K562 (cell line): Measurements from ENCODE around the gene TMSB10. TPM values are rescaled to one million over a fixed set of nuclear protein-coding genes. Genes with fewer than 3 reads are reported as not detected.

Experiments used
- JUND ChIP-seq, 2 experiments: IDR thresholded peaks; 2 replicates in 1 of 2; 3 replicates in 1 of 2; pipeline ENCODE4 v1.6.1; 2011; ENCODE audit warnings: borderline replicate concordance in 2 of 2, low read depth in 2 of 2, low read length in 2 of 2, improper control_type of control experiment in 1 of 2, missing biosample characterization in 1 of 2, missing genetic modification characterization in 1 of 2, missing genetic modification reagents in 1 of 2
- KLF1 ChIP-seq: fragments of 450-650 bp; IDR thresholded peaks from 2 replicates; pipeline ENCODE4 v1.6.1; 2016; ENCODE audit warnings: missing genetic modification characterization, missing compliant biosample characterization
- LCOR ChIP-seq: sonication (generic); formaldehyde crosslinking; IDR thresholded peaks from 2 replicates; pipeline ENCODE4 v1.8.0; 2022; ENCODE audit warnings: mild to moderate bottlenecking, missing genetic modification reagents
- MYBL2 ChIP-seq, 2 experiments: fragments of 450-650 bp in 1 of 2; sonication (generic) in 1 of 2; formaldehyde crosslinking in 1 of 2; IDR thresholded peaks; 2 replicates each; pipeline versions ENCODE4 v1.6.1 to v1.8.1; 2017 to 2022; ENCODE audit warnings: borderline replicate concordance in 1 of 2, inconsistent platforms in 1 of 2, low read depth in 1 of 2, mild to moderate bottlenecking in 1 of 2, missing genetic modification reagents in 1 of 2, moderate library complexity in 1 of 2
- NFIX ChIP-seq: fragments of 250-450 bp; sonication (Bioruptor Pico); IDR thresholded peaks from 2 replicates; pipeline ENCODE4 v1.4.0; 2020; ENCODE audit warnings: low read depth, mild to moderate bottlenecking, moderate library complexity
- NR1H2 ChIP-seq: sonication (generic); formaldehyde crosslinking; IDR thresholded peaks from 2 replicates; pipeline ENCODE4 v1.4.0; 2020; ENCODE audit warnings: mild to moderate bottlenecking, missing genetic modification reagents
- NR2C2 ChIP-seq, 2 experiments: fragments of 200-800 bp in 1 of 2; sonication (Bioruptor generic) in 1 of 2; sonication (generic) in 1 of 2; formaldehyde crosslinking in 1 of 2; IDR thresholded peaks; 2 replicates each; pipeline versions ENCODE4 v1.6.1 to v1.8.0; 2016 to 2022; ENCODE audit warnings: mild to moderate bottlenecking in 1 of 2, missing compliant biosample characterization in 1 of 2, missing genetic modification characterization in 1 of 2, missing genetic modification reagents in 1 of 2
- NRF1 ChIP-seq, 2 experiments: fragments of 450-650 bp; IDR thresholded peaks in 1 of 2; conservative IDR thresholded peaks in 1 of 2; 2 replicates each; pipeline ENCODE4 v1.6.1; 2014; ENCODE audit warnings: mild to moderate bottlenecking in 2 of 2
- SREBF1 ChIP-seq: fragments of 150-350 bp; IDR thresholded peaks from 2 replicates; pipeline ENCODE4 v1.6.1; 2014; ENCODE audit warnings: antibody characterized with exemption, low read depth, low read length, borderline replicate concordance
- TARDBP ChIP-seq: fragments of 450-650 bp; IDR thresholded peaks from 2 replicates; pipeline ENCODE4 v1.6.1; 2016
- TBL1XR1 ChIP-seq, 2 experiments: IDR thresholded peaks; 2 replicates each; pipeline ENCODE4 v1.6.1; 2012; ENCODE audit warnings: improper control_type of control experiment in 2 of 2, low read length in 2 of 2, mild to moderate bottlenecking in 1 of 2
- TCF7 ChIP-seq: sonication (generic); IDR thresholded peaks from 2 replicates; pipeline ENCODE4 v1.6.1; 2016; ENCODE audit warnings: antibody characterized with exemption, borderline replicate concordance
- ZNF408 ChIP-seq: fragments of 250-450 bp; sonication (Bioruptor Pico); IDR thresholded peaks from 2 replicates; pipeline ENCODE4 v1.4.0; 2020; ENCODE audit warnings: low read depth, mild to moderate bottlenecking, moderate library complexity
- polyA plus RNA-seq, 8 experiments: library from polyadenylated mRNA; depleted of rRNA in 4 of 8; stranded (reverse) in 5 of 8; unstranded in 3 of 8; fragments of >200 nt; fragmentation: Nextera tagmentation in 2 of 8; fragmentation: Illumina TruSeq in 1 of 8; extraction: Ambion mirVana in 2 of 8; extraction: Trizol in 1 of 8; gene quantifications; 2 replicates each; pipeline versions ENCODE4 v1.2.1 to v1.2.3, GENCODE V29; 2011 to 2014; ENCODE audit warnings: inconsistent platforms in 1 of 8, missing spikeins in 1 of 8
- total RNA-seq, 7 experiments: library from RNA; depleted of rRNA in 6 of 7; stranded (reverse); fragments of >200 nt in 6 of 7; fragmentation: Illumina TruSeq in 2 of 7; extraction: Trizol in 2 of 7; gene quantifications; 2 replicates each; pipeline versions ENCODE4 v1.2.1 to v1.2.3, GENCODE V29; 2011 to 2021; ENCODE audit warnings: low replicate concordance in 1 of 7
- TF ChIP-seq, protein P1 (sequence below): fragments of 450-650 bp; IDR thresholded peaks from 2 replicates; pipeline ENCODE4 v1.6.1; 2016; ENCODE audit warnings: mild to moderate bottlenecking
- TF ChIP-seq, protein P2 (sequence below): sonication (generic); formaldehyde crosslinking; IDR thresholded peaks from 2 replicates; pipeline ENCODE4 v1.8.1; 2023; ENCODE audit warnings: mild to moderate bottlenecking, missing genetic modification reagents
- TF ChIP-seq, protein P3 (sequence below): sonication (generic); formaldehyde crosslinking; IDR thresholded peaks from 2 replicates; pipeline ENCODE4 v1.8.1; 2023; ENCODE audit warnings: mild to moderate bottlenecking, missing genetic modification reagents
- TF ChIP-seq, protein P4 (sequence below): sonication (generic); formaldehyde crosslinking; IDR thresholded peaks from 2 replicates; pipeline ENCODE4 v1.8.1; 2023; ENCODE audit warnings: mild to moderate bottlenecking, missing genetic modification reagents, moderate library complexity

TMSB10 gene
- total and polyA plus RNA-seq, 9 of the 15 experiments (the other 6 are each of a cell fraction or from before 2014, with no cell fraction given), result 382 to 2,226 (median 959) TPM

DNA sequence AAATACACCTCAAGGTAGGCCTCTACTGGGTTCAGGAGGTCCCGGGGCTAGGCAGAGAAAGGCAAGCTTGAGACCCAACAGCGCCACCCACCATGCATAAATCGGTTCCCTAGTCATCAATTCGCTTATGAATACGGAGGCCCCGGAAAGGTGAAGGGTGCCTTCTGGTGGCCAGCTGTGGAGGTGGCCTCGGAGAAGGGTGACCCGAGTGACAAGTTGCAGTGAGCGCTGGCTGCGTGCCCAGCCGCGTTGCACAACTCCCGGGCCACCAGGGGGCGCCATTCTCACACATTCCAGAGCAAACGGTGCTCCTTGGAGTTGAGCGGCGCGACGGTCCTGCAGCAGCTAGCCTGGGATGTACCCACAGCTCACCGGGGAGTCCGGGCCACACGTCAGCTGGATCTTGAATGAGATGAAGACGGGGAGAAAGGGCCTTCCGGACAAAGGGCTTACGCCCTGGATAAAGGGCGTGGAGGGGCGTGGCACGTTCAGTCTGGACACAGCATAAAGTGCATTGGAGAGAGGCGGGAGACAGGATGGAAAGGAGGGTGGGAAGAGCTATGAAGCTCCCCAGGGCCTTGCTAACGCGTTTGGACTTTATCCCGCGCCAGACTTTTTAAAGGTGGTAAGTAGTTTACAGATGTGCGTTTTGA, 20.4 kb downstream of the TMSB10 start (continued):
- peak; percentile 71 for TF ChIP-seq TCF7
- TF ChIP-seq, protein P1, sequence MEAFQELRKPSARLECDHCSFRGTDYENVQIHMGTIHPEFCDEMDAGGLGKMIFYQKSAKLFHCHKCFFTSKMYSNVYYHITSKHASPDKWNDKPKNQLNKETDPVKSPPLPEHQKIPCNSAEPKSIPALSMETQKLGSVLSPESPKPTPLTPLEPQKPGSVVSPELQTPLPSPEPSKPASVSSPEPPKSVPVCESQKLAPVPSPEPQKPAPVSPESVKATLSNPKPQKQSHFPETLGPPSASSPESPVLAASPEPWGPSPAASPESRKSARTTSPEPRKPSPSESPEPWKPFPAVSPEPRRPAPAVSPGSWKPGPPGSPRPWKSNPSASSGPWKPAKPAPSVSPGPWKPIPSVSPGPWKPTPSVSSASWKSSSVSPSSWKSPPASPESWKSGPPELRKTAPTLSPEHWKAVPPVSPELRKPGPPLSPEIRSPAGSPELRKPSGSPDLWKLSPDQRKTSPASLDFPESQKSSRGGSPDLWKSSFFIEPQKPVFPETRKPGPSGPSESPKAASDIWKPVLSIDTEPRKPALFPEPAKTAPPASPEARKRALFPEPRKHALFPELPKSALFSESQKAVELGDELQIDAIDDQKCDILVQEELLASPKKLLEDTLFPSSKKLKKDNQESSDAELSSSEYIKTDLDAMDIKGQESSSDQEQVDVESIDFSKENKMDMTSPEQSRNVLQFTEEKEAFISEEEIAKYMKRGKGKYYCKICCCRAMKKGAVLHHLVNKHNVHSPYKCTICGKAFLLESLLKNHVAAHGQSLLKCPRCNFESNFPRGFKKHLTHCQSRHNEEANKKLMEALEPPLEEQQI, result peak; percentile 81; the same call in 1 of the 2 replicates
- TF ChIP-seq SREBF1, result no peak
- 0 out of 2 replicates have a peak, but pooled peaks have one; percentile 20 for TF ChIP-seq NR2C2 (CRISPR knock-in tag; IDR thresholded peaks at IDR 0.05)
- TF ChIP-seq NR2C2 (tag; IDR thresholded peaks at IDR 0.05), result no peak; the same call in 1 of the 2 replicates
- peak in 1 of 2 experiments; percentile 48; a peak in 2 of 4 replicates for TF ChIP-seq TBL1XR1 (IDR thresholded peaks at IDR 0.05; ENCODE audit: low read length in 2 of 2)
- TF ChIP-seq KLF1 (tag), result peak; percentile 88
- TF ChIP-seq TARDBP, result peak; percentile 69
- peak; percentile 75 for TF ChIP-seq NFIX (CRISPR knock-in tag)
- TF ChIP-seq, protein P2, sequence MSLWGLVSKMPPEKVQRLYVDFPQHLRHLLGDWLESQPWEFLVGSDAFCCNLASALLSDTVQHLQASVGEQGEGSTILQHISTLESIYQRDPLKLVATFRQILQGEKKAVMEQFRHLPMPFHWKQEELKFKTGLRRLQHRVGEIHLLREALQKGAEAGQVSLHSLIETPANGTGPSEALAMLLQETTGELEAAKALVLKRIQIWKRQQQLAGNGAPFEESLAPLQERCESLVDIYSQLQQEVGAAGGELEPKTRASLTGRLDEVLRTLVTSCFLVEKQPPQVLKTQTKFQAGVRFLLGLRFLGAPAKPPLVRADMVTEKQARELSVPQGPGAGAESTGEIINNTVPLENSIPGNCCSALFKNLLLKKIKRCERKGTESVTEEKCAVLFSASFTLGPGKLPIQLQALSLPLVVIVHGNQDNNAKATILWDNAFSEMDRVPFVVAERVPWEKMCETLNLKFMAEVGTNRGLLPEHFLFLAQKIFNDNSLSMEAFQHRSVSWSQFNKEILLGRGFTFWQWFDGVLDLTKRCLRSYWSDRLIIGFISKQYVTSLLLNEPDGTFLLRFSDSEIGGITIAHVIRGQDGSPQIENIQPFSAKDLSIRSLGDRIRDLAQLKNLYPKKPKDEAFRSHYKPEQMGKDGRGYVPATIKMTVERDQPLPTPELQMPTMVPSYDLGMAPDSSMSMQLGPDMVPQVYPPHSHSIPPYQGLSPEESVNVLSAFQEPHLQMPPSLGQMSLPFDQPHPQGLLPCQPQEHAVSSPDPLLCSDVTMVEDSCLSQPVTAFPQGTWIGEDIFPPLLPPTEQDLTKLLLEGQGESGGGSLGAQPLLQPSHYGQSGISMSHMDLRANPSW (CRISPR knock-in tag), result peak; percentile 46; the same call in 1 of the 2 replicates
- 0 out of 2 replicates have a peak, but pooled peaks have one; percentile 42 for TF ChIP-seq NR1H2 (CRISPR knock-in tag)
- peak; percentile 81 for TF ChIP-seq JUND (IDR thresholded peaks at IDR 0.05; ENCODE audit: borderline replicate concordance, low read depth, low read length)
- TF ChIP-seq JUND (tag; IDR thresholded peaks at IDR 0.05; ENCODE audit: borderline replicate concordance, low read depth, low read length), result peak; percentile 64; the same call in 1 of the 3 replicates
- TF ChIP-seq NRF1 (conservative IDR thresholded peaks at IDR 0.05 in 1 of 2, IDR thresholded peaks at IDR 0.05 in 1 of 2), result peak; percentile 28 to 39; a peak in 2 of 4 replicates
- TF ChIP-seq, protein P3, sequence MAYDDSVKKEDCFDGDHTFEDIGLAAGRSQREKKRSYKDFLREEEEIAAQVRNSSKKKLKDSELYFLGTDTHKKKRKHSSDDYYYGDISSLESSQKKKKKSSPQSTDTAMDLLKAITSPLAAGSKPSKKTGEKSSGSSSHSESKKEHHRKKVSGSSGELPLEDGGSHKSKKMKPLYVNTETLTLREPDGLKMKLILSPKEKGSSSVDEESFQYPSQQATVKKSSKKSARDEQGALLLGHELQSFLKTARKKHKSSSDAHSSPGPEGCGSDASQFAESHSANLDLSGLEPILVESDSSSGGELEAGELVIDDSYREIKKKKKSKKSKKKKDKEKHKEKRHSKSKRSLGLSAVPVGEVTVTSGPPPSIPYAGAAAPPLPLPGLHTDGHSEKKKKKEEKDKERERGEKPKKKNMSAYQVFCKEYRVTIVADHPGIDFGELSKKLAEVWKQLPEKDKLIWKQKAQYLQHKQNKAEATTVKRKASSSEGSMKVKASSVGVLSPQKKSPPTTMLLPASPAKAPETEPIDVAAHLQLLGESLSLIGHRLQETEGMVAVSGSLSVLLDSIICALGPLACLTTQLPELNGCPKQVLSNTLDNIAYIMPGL (CRISPR knock-in tag), result peak; percentile 81; the same call in 1 of the 2 replicates
- peak; percentile 94 for TF ChIP-seq LCOR
- TF ChIP-seq MYBL2 (IDR thresholded peaks at IDR 0.05; ENCODE audit: low read depth), result no peak
- TF ChIP-seq MYBL2 (CRISPR knock-in tag; IDR thresholded peaks at IDR 0.05; ENCODE audit: borderline replicate concordance), result no peak
- TF ChIP-seq, protein P4, sequence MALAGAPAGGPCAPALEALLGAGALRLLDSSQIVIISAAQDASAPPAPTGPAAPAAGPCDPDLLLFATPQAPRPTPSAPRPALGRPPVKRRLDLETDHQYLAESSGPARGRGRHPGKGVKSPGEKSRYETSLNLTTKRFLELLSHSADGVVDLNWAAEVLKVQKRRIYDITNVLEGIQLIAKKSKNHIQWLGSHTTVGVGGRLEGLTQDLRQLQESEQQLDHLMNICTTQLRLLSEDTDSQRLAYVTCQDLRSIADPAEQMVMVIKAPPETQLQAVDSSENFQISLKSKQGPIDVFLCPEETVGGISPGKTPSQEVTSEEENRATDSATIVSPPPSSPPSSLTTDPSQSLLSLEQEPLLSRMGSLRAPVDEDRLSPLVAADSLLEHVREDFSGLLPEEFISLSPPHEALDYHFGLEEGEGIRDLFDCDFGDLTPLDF (CRISPR knock-in tag), result peak; percentile 64; the same call in 1 of the 2 replicates
- TF ChIP-seq ZNF408 (CRISPR knock-in tag), result no peak
